CD4-positive, alpha-beta memory T cell (primary cell): ENCODE results near the gene MCF2L. TPM values are rescaled to one million over a fixed set of nuclear protein-coding genes. Genes with fewer than 3 reads are reported as not detected.
A peak's percentile ranks its signal among the peaks of the same experiment; 100 is the strongest.

ENCODE experiments used
- CTCF ChIA-PET: fragments of 350-600 bp; sonication (Branson Sonifier 250); formaldehyde crosslinking; loops from one replicate; lab custom pipeline; 2021; ENCODE audit warnings: inconsistent platforms; ENCODE audit not compliant: partially characterized antibody; lab: Charles Lee
- POLR2A ChIA-PET: fragments of 350-600 bp; sonication (Branson Sonifier 250); formaldehyde crosslinking; loops from one replicate; lab custom pipeline; 2021; ENCODE audit not compliant: partially characterized antibody; lab: Charles Lee
- DNase-seq, 5 donors: peaks; one replicate each; pipeline versions ENCODE4 v3.0.0 to v3.0.0-alpha.2; 2020 to 2022; ENCODE audit warnings: mixed read lengths in 1 of 5
- H3K27ac ChIP-seq: one replicate; pipeline ENCODE4 v1.7.0; 2013; ENCODE audit warnings: low read depth, low read length
- H3K27me3 ChIP-seq: 2 replicates; pipeline ENCODE4 v1.7.0; 2013; ENCODE audit warnings: mild to moderate bottlenecking, low read length, moderate library complexity; ENCODE audit not compliant: insufficient read depth
- H3K36me3 ChIP-seq: 2 replicates; pipeline ENCODE4 v1.7.0; 2013; ENCODE audit warnings: mild to moderate bottlenecking, low read length, moderate library complexity; ENCODE audit not compliant: insufficient read depth
- H3K4me1 ChIP-seq: 2 replicates; pipeline ENCODE4 v1.7.0; 2013; ENCODE audit warnings: mild to moderate bottlenecking, low read length, moderate library complexity; ENCODE audit not compliant: insufficient read depth
- H3K4me3 ChIP-seq, 2 donors: one replicate each; pipeline ENCODE4 v1.7.0; 2013; ENCODE audit warnings: low read length in 2 of 2, mild to moderate bottlenecking in 1 of 2
- H3K9me3 ChIP-seq, 2 donors: one replicate each; pipeline ENCODE4 v1.7.0; 2013; ENCODE audit warnings: low read length in 2 of 2, control low read depth in 1 of 2; ENCODE audit not compliant: control insufficient read depth in 1 of 2
- H3K27ac Mint-ChIP-seq, 7 donors: one replicate each; pipeline ENCODE4 v1.8.0; 2020 to 2021; ENCODE audit warnings: mixed read lengths in 7 of 7, mild to moderate bottlenecking in 6 of 7, inconsistent platforms in 3 of 7, moderate library complexity in 3 of 7
- H3K27me3 Mint-ChIP-seq, 2 donors: one replicate each; pipeline ENCODE4 v1.8.0; 2020 to 2021; ENCODE audit warnings: mixed read lengths in 2 of 2
- H3K36me3 Mint-ChIP-seq, 2 donors: one replicate each; pipeline ENCODE4 v1.8.0; 2020 to 2021; ENCODE audit warnings: mixed read lengths in 2 of 2, inconsistent platforms in 1 of 2, mild to moderate bottlenecking in 1 of 2
- H3K4me1 Mint-ChIP-seq, 4 donors: one replicate each; pipeline ENCODE4 v1.8.0; 2020 to 2021; ENCODE audit warnings: mixed read lengths in 4 of 4, mild to moderate bottlenecking in 1 of 4
- H3K4me3 Mint-ChIP-seq, 8 donors: one replicate each; pipeline ENCODE4 v1.8.0; 2020 to 2021; ENCODE audit warnings: mixed read lengths in 8 of 8, mild to moderate bottlenecking in 7 of 8, moderate library complexity in 6 of 8, inconsistent platforms in 3 of 8
- H3K9me3 Mint-ChIP-seq, 8 donors: one replicate each; pipeline ENCODE4 v1.8.0; 2020 to 2021; ENCODE audit warnings: mixed read lengths in 8 of 8, mild to moderate bottlenecking in 5 of 8, inconsistent platforms in 3 of 8, moderate library complexity in 1 of 8
- intact Hi-C: fragments of 100-400 bp; cut with micrococcal nuclease; formaldehyde crosslinking; loops from one replicate; pipeline ENCODE4 v1.15.1; 2023
- polyA plus RNA-seq, 2 donors: library from polyadenylated mRNA; unstranded; fragments of 300-500 nt; fragmentation: Illumina TruSeq; gene quantifications; one replicate each; pipeline ENCODE4 v1.2.3, GENCODE V29; 2021
- total RNA-seq, 2 experiments: library from RNA; stranded (reverse); gene quantifications; one replicate each; pipeline ENCODE4 v1.2.3, GENCODE V29; 2021

MCF2L gene
- total and polyA plus RNA-seq, 4 experiments from 2014 or later = 0.15 to 18.9 (median 10.4) TPM

DNA sequence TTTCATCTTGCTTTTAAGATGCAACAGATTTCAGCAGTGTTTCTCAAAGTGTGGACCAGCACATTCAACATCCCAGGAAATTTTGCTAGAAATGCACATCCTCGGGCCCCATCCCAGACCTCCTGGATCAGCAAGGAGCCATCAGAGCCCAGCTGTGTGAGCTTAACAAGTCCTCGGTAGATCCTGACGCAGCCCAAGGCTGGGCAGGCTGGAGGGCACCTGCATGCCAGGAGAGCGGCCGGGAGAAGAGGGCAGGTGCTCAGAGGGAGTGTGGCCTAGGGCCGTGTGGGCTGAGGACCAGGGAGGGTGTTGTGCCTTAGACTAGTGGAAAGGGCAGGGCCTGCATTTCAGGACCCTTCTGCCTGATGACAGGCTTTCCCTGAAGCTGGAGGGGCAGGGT is 2.2 kb upstream of the MCF2L start:
- POLR2A ChIA-PET = no interaction called here
- H3K4me1 ChIP-seq = peaks cover 18% of the 10 kb centered on the region
- no peaks in the 10 kb centered on the region for H3K9me3 ChIP-seq
- peak overlapping the region in 5 of 8 donors; percentile 17 to 73 (median 40) for H3K4me3 Mint-ChIP-seq
- H3K36me3 ChIP-seq = no peaks in the 10 kb centered on the region
- H3K36me3 Mint-ChIP-seq = peaks cover 0 to 6% of the 10 kb centered on the region in 2 donors
- H3K27ac Mint-ChIP-seq = peak overlapping the region in 2 of 7 donors; percentile 73 to 87
- no peaks in the 10 kb centered on the region for H3K9me3 Mint-ChIP-seq
- no peak for DNase-seq
- no peak overlapping the region for H3K4me3 ChIP-seq
- no peaks in the 10 kb centered on the region for H3K27me3 ChIP-seq
- H3K27me3 Mint-ChIP-seq = no peaks in the 10 kb centered on the region
- CTCF ChIA-PET = no interaction called here
- intact Hi-C loops = no loop called here
- H3K27ac ChIP-seq = no peak overlapping the region
- H3K4me1 Mint-ChIP-seq = peaks cover 17 to 34% (median 25%) of the 10 kb centered on the region in 4 donors

DNA sequence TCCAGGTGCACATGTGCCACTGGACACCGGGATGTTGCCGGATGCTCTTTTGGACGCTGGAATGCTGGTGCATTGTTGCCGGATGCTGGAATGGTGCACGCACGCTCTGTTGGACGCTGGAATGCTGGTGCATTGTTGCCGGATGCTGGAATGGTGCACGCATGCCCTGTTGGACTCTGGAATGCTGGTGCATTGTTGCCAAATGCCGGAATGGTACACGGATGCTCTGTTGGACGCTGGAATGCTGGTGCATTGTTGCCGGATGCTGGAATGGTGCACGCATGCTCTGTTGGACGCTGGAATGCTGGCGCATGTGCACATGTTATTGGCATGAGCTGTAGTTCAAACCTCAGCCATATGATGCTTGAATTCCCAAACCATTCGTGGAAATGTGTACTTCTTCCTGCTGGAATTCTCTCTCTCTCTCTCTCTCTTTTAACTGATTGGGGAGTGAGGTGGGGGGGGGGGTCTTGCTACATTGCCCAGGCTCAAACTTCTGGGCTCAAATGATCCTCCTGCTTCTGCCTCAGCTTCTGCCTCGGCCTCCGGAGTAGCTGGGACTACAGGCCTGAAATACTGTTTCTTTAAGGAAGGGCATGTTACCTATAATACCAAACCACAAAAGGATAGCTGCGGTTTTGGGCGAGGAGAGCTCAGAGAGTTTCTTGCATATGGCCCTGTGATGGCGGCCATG is 1.2 kb upstream of the MCF2L start:
- Histone ChIP-seq H3K27ac (peak overlapping the region; percentile 57), H3K4me3 (peak overlapping the region; percentile 11 to 62), H3K4me1 (peaks cover 18% of the 10 kb centered on the region), H3K9me3 (no peaks in the 10 kb centered on the region), H3K36me3 (no peaks in the 10 kb centered on the region), H3K27me3 (no peaks in the 10 kb centered on the region)
- intact Hi-C loops = loop anchor here (1.0 to 2.0 kb wide), 2 partner anchors 240 to 329 kb away; partner anchors contain the start of genes LAMP1 and PCID2
- POLR2A ChIA-PET = interaction anchor here (0.8 to 2.3 kb wide), 2 partner anchors 25 to 241 kb away, joined by 3 to 22 read pairs; partner anchors contain the start of genes CUL4A and PCID2
- Mint-ChIP-seq H3K36me3 (peaks cover 0 to 6% of the 10 kb centered on the region in 2 donors), H3K4me3 (peak overlapping the region; percentile 79 to 91 (median 84)), H3K9me3 (no peaks in the 10 kb centered on the region), H3K27ac (peak overlapping the region; percentile 43 to 86 (median 77)), H3K4me1 (peaks cover 19 to 34% (median 29%) of the 10 kb centered on the region in 4 donors), H3K27me3 (no peaks in the 10 kb centered on the region)
- DNase-seq = no peak
- CTCF ChIA-PET = interaction anchor here (0.9 kb wide), 1 partner anchor 25 kb away, joined by 5 read pairs; no protein-coding TSS in a partner anchor

DNA sequence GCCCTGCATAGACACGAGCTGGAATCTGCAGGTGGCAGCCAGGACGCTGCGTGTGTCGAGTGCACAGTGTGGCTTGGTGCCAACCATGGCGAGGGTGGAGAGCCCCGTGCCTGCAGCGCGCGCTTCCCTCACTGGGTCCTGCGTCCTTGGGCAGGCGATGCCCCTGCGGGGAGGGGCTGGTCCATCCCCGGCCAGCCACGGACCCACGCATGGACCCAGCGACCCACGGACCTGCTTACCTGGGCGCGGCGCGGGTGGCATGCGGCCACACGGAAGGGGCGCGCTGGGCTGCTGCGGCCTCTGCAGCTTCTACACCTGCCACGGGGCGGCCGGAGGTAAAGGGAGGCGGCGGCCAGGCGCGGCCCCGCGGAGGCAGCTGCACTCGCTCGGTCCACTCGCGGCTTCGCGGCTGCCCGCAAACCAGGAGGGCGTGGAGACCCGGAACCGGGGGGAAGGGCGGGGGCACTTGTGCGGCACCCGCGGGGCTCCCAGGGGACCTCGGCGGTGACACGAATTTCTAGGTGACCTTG is 569 bp upstream of the MCF2L start:
- H3K36me3 ChIP-seq = no peaks in the 10 kb centered on the region
- intact Hi-C loops = loop anchor here (1.0 to 2.0 kb wide), 2 partner anchors 240 to 328 kb away; partner anchors contain the start of genes LAMP1 and PCID2
- ChIA-PET POLR2A (interaction anchor here (0.8 to 2.3 kb wide), 2 partner anchors 25 to 240 kb away, joined by 3 to 22 read pairs; partner anchors contain the start of genes CUL4A and PCID2), CTCF (interaction anchor here (0.9 kb wide), 1 partner anchor 25 kb away, joined by 5 read pairs; no protein-coding TSS in a partner anchor)
- no peaks in the 10 kb centered on the region for H3K9me3 ChIP-seq
- peaks cover 18% of the 10 kb centered on the region for H3K4me1 ChIP-seq
- Mint-ChIP-seq H3K27ac (peak overlapping the region; percentile 31 to 86 (median 77)), H3K4me1 (peaks cover 19 to 34% (median 29%) of the 10 kb centered on the region in 4 donors), H3K27me3 (no peaks in the 10 kb centered on the region), H3K36me3 (peaks cover 0 to 6% of the 10 kb centered on the region in 2 donors), H3K4me3 (peak overlapping the region; percentile 79 to 91 (median 84)), H3K9me3 (no peaks in the 10 kb centered on the region)
- DNase-seq = peak; percentile 54 to 77 (median 67)
- no peaks in the 10 kb centered on the region for H3K27me3 ChIP-seq
- H3K27ac ChIP-seq = peak overlapping the region; percentile 57
- H3K4me3 ChIP-seq = peak overlapping the region; percentile 11 to 62

DNA sequence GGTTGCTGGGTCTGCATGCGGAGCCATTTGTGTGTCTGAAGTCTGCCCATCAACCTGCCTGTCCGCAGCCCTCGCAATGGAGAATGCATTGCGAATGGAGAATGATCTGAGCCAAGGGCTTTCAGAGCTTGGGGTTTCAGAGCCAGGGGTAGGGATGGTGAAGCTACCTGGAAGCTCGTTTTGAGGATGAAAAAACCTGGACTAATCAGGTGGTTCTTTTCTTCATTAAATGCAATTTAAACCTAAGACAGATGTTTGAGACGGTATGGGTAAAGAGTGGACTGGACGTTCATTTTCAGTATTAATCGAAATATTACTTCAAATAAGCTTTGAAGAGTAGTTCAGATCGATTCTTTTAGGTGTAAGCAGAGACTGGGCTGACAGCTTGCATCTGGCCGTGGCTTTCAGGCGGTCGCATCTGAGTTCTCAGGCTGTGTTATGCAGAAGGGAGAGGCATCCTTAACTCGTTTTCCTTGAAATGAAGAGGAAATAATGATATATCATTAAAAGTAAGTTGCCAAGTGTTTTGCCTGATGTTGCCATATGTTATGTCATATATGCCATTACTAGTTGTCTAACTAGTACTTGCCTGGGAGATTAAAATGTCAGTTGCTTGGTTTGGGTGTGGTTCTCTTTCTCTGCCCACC is 801 bp downstream of the MCF2L start:
- H3K36me3 ChIP-seq = no peaks in the 10 kb centered on the region
- peak overlapping the region; percentile 57 for H3K27ac ChIP-seq
- H3K4me3 ChIP-seq = peak overlapping the region; percentile 62 to 64
- Mint-ChIP-seq H3K4me3 (peak overlapping the region; percentile 91 to 98 (median 96)), H3K4me1 (peaks cover 19 to 38% (median 29%) of the 10 kb centered on the region in 4 donors), H3K9me3 (no peaks in the 10 kb centered on the region), H3K27ac (peak overlapping the region; percentile 89 to 97 (median 94)), H3K27me3 (no peaks in the 10 kb centered on the region), H3K36me3 (peaks cover 5 to 8% of the 10 kb centered on the region in 2 donors)
- no peaks in the 10 kb centered on the region for H3K27me3 ChIP-seq
- H3K4me1 ChIP-seq = peaks cover 18% of the 10 kb centered on the region
- no peaks in the 10 kb centered on the region for H3K9me3 ChIP-seq
- intact Hi-C loops = loop anchor here (1.0 to 2.0 kb wide), 3 partner anchors 28 to 327 kb away; partner anchors contain the start of gene LAMP1
- DNase-seq = no peak
- ChIA-PET POLR2A (interaction anchor here (1.1 to 2.3 kb wide), 2 partner anchors 183 to 239 kb away, joined by 7 to 22 read pairs; partner anchors contain the start of genes CUL4A and PCID2), CTCF (interaction anchor here (1.1 to 1.6 kb wide), 2 partner anchors 27 to 58 kb away, joined by 4 to 7 read pairs; no protein-coding TSS in a partner anchor)

DNA sequence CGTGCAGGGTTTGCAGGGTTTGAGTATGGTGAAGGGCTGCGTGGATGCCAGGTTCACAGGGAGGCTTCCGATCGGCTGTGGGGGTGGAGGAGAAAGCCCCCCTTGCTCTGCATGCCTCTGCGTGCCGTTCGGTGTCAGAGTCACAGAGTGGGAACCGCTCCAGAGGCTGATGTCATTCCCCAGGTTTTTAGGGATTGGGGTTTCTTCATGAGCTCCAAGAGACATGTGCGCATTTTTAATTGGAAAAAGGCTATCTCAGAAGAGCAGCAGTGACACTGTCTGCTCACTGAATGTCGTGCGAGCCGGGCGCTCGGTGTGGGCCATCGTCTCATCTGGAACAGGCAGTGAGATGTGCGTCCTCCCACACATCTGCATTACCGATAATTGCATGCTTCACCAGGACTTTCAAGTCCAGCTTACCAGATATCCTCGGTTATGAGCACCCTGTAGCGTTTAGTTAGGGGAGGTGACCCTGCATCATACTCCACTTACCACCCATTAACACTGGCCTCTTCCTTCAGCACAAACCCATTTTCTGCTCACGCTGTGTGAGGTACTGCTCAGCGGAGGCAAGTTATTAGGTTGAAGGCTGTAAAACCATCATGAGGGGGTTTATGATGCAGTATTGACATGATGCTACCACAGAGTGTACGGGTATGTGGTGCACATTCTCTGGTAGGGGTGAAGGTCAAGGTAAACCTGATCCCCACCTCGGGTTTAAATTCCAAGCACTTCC is 1.7 kb downstream of the MCF2L start:
- CTCF ChIA-PET = interaction anchor here (1.6 kb wide), 1 partner anchor 57 kb away, joined by 4 read pairs; no protein-coding TSS in a partner anchor
- H3K4me1 Mint-ChIP-seq = peaks cover 19 to 38% (median 29%) of the 10 kb centered on the region in 4 donors
- H3K36me3 Mint-ChIP-seq = peaks cover 5 to 8% of the 10 kb centered on the region in 2 donors
- H3K4me3 Mint-ChIP-seq = peak overlapping the region in 5 of 8 donors; percentile 29 to 98 (median 93)
- Histone ChIP-seq H3K36me3 (no peaks in the 10 kb centered on the region), H3K9me3 (no peaks in the 10 kb centered on the region), H3K27me3 (no peaks in the 10 kb centered on the region), H3K27ac (no peak overlapping the region), H3K4me3 (no peak overlapping the region), H3K4me1 (peaks cover 18% of the 10 kb centered on the region)
- H3K9me3 Mint-ChIP-seq = no peaks in the 10 kb centered on the region
- POLR2A ChIA-PET = interaction anchor here (1.6 kb wide), 1 partner anchor 239 kb away, joined by 5 read pairs; the partner anchor contains the start of gene CUL4A
- H3K27me3 Mint-ChIP-seq = no peaks in the 10 kb centered on the region
- DNase-seq = no peak
- intact Hi-C loops = no loop called here
- H3K27ac Mint-ChIP-seq = no peak overlapping the region

DNA sequence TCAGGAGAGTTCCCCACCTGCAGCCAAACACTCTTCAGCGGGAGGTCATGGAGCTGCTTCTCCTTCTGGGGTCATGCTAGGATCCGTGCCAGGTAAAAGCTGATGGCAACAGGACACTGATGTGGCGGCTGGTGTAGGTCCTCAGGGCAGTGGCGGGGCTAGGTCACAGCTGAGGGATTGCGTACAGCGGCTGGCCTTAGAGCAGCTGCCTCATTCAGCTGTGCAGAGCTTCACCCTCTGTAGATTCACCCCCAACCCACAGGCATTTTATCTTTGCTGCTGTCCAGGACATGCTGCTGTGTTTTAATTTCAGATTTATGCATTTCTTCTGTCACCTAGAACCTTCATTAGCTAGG is 2.3 kb downstream of the MCF2L start:
- H3K9me3 Mint-ChIP-seq = no peaks in the 10 kb centered on the region
- H3K4me1 Mint-ChIP-seq = peaks cover 19 to 38% (median 27%) of the 10 kb centered on the region in 4 donors
- Histone ChIP-seq H3K4me3 (no peak overlapping the region), H3K27ac (no peak overlapping the region), H3K9me3 (no peaks in the 10 kb centered on the region), H3K27me3 (no peaks in the 10 kb centered on the region), H3K4me1 (peaks cover 18% of the 10 kb centered on the region), H3K36me3 (no peaks in the 10 kb centered on the region)
- ChIA-PET POLR2A (interaction anchor here (1.6 kb wide), 1 partner anchor 239 kb away, joined by 5 read pairs; the partner anchor contains the start of gene CUL4A), CTCF (no interaction called here)
- peak overlapping the region in 1 of 8 donors; percentile 17 for H3K4me3 Mint-ChIP-seq
- intact Hi-C loops = no loop called here
- H3K27me3 Mint-ChIP-seq = no peaks in the 10 kb centered on the region
- peaks cover 5 to 6% of the 10 kb centered on the region in 2 donors for H3K36me3 Mint-ChIP-seq
- DNase-seq = no peak
- H3K27ac Mint-ChIP-seq = no peak overlapping the region
